ENCODE measurements around the gene CD8A.

Gene CD8A

GRCh38 chr2:86774862-86775261 lies 15.9 kb downstream of the CD8A start:
- TF ChIP-seq GABPA (IDR thresholded peaks at IDR 0.05; ENCODE audit: low read depth) (no peak), CTCF (IDR thresholded peaks at IDR 0.05; ENCODE audit: insufficient read depth, low read length) (no peak), SPI1 (IDR thresholded peaks at IDR 0.05; ENCODE audit: borderline replicate concordance, low read depth) (no peak), REST (IDR thresholded peaks at IDR 0.05; ENCODE audit: insufficient replicate concordance, low read depth) (no peak), POLR2AphosphoS5 (IDR thresholded peaks at IDR 0.05; ENCODE audit: low read depth) (no peak)
- Histone ChIP-seq H3K27ac (replicated peaks) (no peak overlapping the region), H3K4me3 (replicated peaks; ENCODE audit: insufficient read depth, low read length) (no peak overlapping the region), H3K27me3 (ENCODE audit: insufficient read depth, poor library complexity, severe bottlenecking) (no peaks in the 10 kb centered on the region)
- no peak for DNase-seq (ENCODE audit: low read depth in 1 of 2, low spot score in 1 of 2)

GRCh38 chr2:86772611-86773010 lies 18.1 kb downstream of the CD8A start:
- no peak for DNase-seq (ENCODE audit: low read depth in 1 of 2, low spot score in 1 of 2)
- Histone ChIP-seq H3K27me3 (ENCODE audit: insufficient read depth, poor library complexity, severe bottlenecking) (no peaks in the 10 kb centered on the region), H3K27ac (replicated peaks) (no peak overlapping the region), H3K4me3 (replicated peaks; ENCODE audit: insufficient read depth, low read length) (no peak overlapping the region)
- no peak for TF ChIP-seq GABPA (IDR thresholded peaks at IDR 0.05; ENCODE audit: low read depth)
- TF ChIP-seq CTCF (IDR thresholded peaks at IDR 0.05; ENCODE audit: insufficient read depth, low read length): no peak
- no peak for TF ChIP-seq POLR2AphosphoS5 (IDR thresholded peaks at IDR 0.05; ENCODE audit: low read depth)
- TF ChIP-seq REST (IDR thresholded peaks at IDR 0.05; ENCODE audit: insufficient replicate concordance, low read depth): no peak
- no peak for TF ChIP-seq SPI1 (IDR thresholded peaks at IDR 0.05; ENCODE audit: borderline replicate concordance, low read depth)

- Histone ChIP-seq H3K4me3 (replicated peaks; ENCODE audit: insufficient read depth, low read length) (no peak overlapping the region), H3K27ac (replicated peaks) (no peak overlapping the region), H3K27me3 (ENCODE audit: insufficient read depth, poor library complexity, severe bottlenecking) (no peaks in the 10 kb centered on the region)
- DNase-seq (ENCODE audit: low read depth in 1 of 2, low spot score in 1 of 2): no peak
- TF ChIP-seq REST (IDR thresholded peaks at IDR 0.05; ENCODE audit: insufficient replicate concordance, low read depth) (no peak), CTCF (IDR thresholded peaks at IDR 0.05; ENCODE audit: insufficient read depth, low read length) (no peak), SPI1 (IDR thresholded peaks at IDR 0.05; ENCODE audit: borderline replicate concordance, low read depth) (no peak), POLR2AphosphoS5 (IDR thresholded peaks at IDR 0.05; ENCODE audit: low read depth) (no peak), GABPA (IDR thresholded peaks at IDR 0.05; ENCODE audit: low read depth) (no peak)
These were observed 19.9 kb downstream of the CD8A start for GRCh38 chr2:86770816-86771301.

All from HL-60 (cell line).